GM12878 (cell line): ENCODE results near the gene ASIP. TPM values are rescaled to one million over a fixed set of nuclear protein-coding genes. Genes with fewer than 3 reads are reported as not detected.
"Not testable (repeated sequence)": the region's sequence is repeated elsewhere in the genome, so short reads cannot be mapped to it uniquely, and the experiment has no call there.

Experiments used
- ATAC-seq: fragments of 200-7000 bp; cut with Tn5 transposase; 3 replicates; pipeline ENCODE4 v1.9.1; 2020; ENCODE audit warnings: mild to moderate bottlenecking, moderate library complexity
- BruUV-seq: library from RNA; stranded (reverse); fragments of 400-500 nt; replicated peaks from 2 replicates; lab custom pipeline; 2021; lab: Mats Ljungman, UMichigan
- CTCF ChIA-PET: fragments of 300-600 bp; sonication (Branson Sonifier 250); formaldehyde crosslinking; extraction: SDS; loops from one replicate; lab custom pipeline; 2021; ENCODE audit warnings: inconsistent platforms; lab: Yijun Ruan, JAX
- POLR2A ChIA-PET: fragments of 350-600 bp; formaldehyde crosslinking; extraction: SDS; loops from one replicate; lab custom pipeline; 2021; ENCODE audit warnings: inconsistent platforms; lab: Charles Lee
- RAD21 ChIA-PET: fragments of 300-600 bp; sonication (Branson Sonifier 250); formaldehyde crosslinking; loops from one replicate; lab custom pipeline; 2023; ENCODE audit warnings: antibody characterized with exemption; ENCODE audit not compliant: unreplicated experiment; lab: Charles Lee
- SMC1A ChIA-PET: fragments of 300-600 bp; sonication (Branson Sonifier 250); formaldehyde crosslinking; loops from one replicate; lab custom pipeline; 2023; ENCODE audit not compliant: unreplicated experiment, uncharacterized antibody; lab: Charles Lee
- DNase-seq: peaks from one replicate; pipeline ENCODE4 v3.0.0-alpha.2; 2011; ENCODE audit warnings: low read depth, low spot score
- FAIRE-seq: peaks from 3 replicates; lab custom pipeline; 2011; peaks lifted over from hg19 to GRCh38; lab: Jason Lieb, UNC
- H2AFZ ChIP-seq: 2 replicates; pipeline ENCODE4 v1.6.0; 2011; ENCODE audit warnings: low read depth, low read length, control low read depth; ENCODE audit not compliant: control insufficient read depth
- H3K27ac ChIP-seq: 2 replicates; pipeline ENCODE4 v1.5.1; 2011; ENCODE audit warnings: control low read depth; ENCODE audit not compliant: control insufficient read depth, insufficient read depth
- H3K27me3 ChIP-seq, 2 experiments: replicated peaks in 1 of 2; 2 replicates each; pipeline versions ENCODE4 v1.6.0 to v1.6.1; 2011; ENCODE audit warnings: low read length in 1 of 2; ENCODE audit not compliant: control insufficient read depth in 2 of 2, insufficient read depth in 2 of 2
- H3K36me3 ChIP-seq, 2 experiments: 2 replicates each; pipeline ENCODE4 v1.5.1; 2011; ENCODE audit warnings: low read length in 1 of 2; ENCODE audit not compliant: control insufficient read depth in 2 of 2, insufficient read depth in 2 of 2
- H3K4me1 ChIP-seq: 2 replicates; pipeline ENCODE4 v1.6.1; 2011; ENCODE audit warnings: mild to moderate bottlenecking, low read length, moderate library complexity, mixed read lengths; ENCODE audit not compliant: control insufficient read depth, insufficient read depth
- H3K4me2 ChIP-seq: 2 replicates; pipeline ENCODE4 v1.6.0; 2011; ENCODE audit warnings: control low read depth; ENCODE audit not compliant: control insufficient read depth, insufficient read depth
- H3K4me3 ChIP-seq: fragments of 200-600 bp; sonication (generic); 2 replicates; pipeline ENCODE4 v1.5.1; 2016
- H3K79me2 ChIP-seq: 2 replicates; pipeline ENCODE4 v1.6.0; 2011; ENCODE audit warnings: low read length; ENCODE audit not compliant: control insufficient read depth, insufficient read depth
- H3K9ac ChIP-seq: 2 replicates; pipeline ENCODE4 v1.8.0; 2011; ENCODE audit warnings: low read length, control low read depth, mixed read lengths; ENCODE audit not compliant: control insufficient read depth, insufficient read depth
- H3K9me3 ChIP-seq: replicated peaks from 3 replicates; pipeline ENCODE4 v1.5.1; 2011; ENCODE audit warnings: mild to moderate bottlenecking, low read length; ENCODE audit not compliant: control insufficient read depth, insufficient read depth
- H4K20me1 ChIP-seq: 2 replicates; pipeline ENCODE4 v1.6.0; 2011; ENCODE audit not compliant: control insufficient read depth, insufficient read depth
- CBFB ChIP-seq: IDR thresholded peaks from 2 replicates; pipeline ENCODE4 v1.6.1; 2016; ENCODE audit warnings: antibody characterized with exemption, low read depth
- CREB1 ChIP-seq: IDR thresholded peaks from 2 replicates; pipeline ENCODE4 v1.6.1; 2012; ENCODE audit warnings: low read depth, mild to moderate bottlenecking, inconsistent platforms
- EP300 ChIP-seq, 2 experiments: fragments of 150-350 bp in 1 of 2; IDR thresholded peaks; 2 replicates each; pipeline ENCODE4 v1.6.1; 2011 to 2012; ENCODE audit warnings: low read depth in 2 of 2, low read length in 2 of 2, borderline replicate concordance in 1 of 2, improper control_type of control experiment in 1 of 2, inconsistent platforms in 1 of 2; ENCODE audit not compliant: control insufficient read depth in 1 of 2
- HDGF ChIP-seq: fragments of 450-650 bp; IDR thresholded peaks from 2 replicates; pipeline ENCODE4 v1.6.1; 2016; ENCODE audit warnings: antibody characterized with exemption
- JUND ChIP-seq: IDR thresholded peaks from 2 replicates; pipeline ENCODE4 v1.6.1; 2012; ENCODE audit warnings: low read depth, mild to moderate bottlenecking, low read length, improper control_type of control experiment, moderate library complexity
- MEF2B ChIP-seq: fragments of 450-650 bp; IDR thresholded peaks from 2 replicates; pipeline ENCODE4 v1.6.1; 2018; ENCODE audit warnings: mild to moderate bottlenecking, moderate library complexity; ENCODE audit not compliant: partially characterized antibody, poor library complexity, severe bottlenecking
- YY1 ChIP-seq: IDR thresholded peaks from 2 replicates; pipeline ENCODE4 v1.6.1; 2011; ENCODE audit warnings: low read depth, mild to moderate bottlenecking, low read length
- ZBED1 ChIP-seq: IDR thresholded peaks from 2 replicates; pipeline ENCODE4 v1.6.1; 2016; ENCODE audit warnings: borderline replicate concordance
- ZZZ3 ChIP-seq: IDR thresholded peaks from 2 replicates; pipeline ENCODE4 v1.6.1; 2011; ENCODE audit warnings: low read depth; ENCODE audit not compliant: control insufficient read depth, insufficient read length
- WGBS: methylation state at CpG from one replicate; pipeline ENCODE4 v1.1.6; 2016; ENCODE audit warnings: low lambda C conversion rate; ENCODE audit not compliant: insufficient replicate concordance, insufficient coverage; ENCODE audit errors: missing lambda C conversion rate; 5-methylcytosine and 5-hydroxymethylcytosine counted together
- in situ Hi-C: fragments of 300-500 bp; cut with MboI; formaldehyde crosslinking; loops from 9 replicates; pipeline ENCODE4 v1.14.3; 2018; ENCODE audit warnings: mixed read lengths
- intact Hi-C: fragments of 100-400 bp; cut with micrococcal nuclease; formaldehyde crosslinking; loops from one replicate; pipeline ENCODE4 v1.14.2; 2022; ENCODE audit not compliant: unreplicated experiment
- polyA plus RNA-seq, 11 experiments: library from polyadenylated mRNA; depleted of rRNA in 4 of 11; unstranded in 6 of 11; stranded (reverse) in 5 of 11; fragments of >200 nt; fragmentation: Nextera tagmentation in 4 of 11; fragmentation: Illumina TruSeq in 1 of 11; extraction: Ambion mirVana in 4 of 11; extraction: Trizol in 1 of 11; gene quantifications; 1 replicate in 1 of 11; 2 replicates in 10 of 11; pipeline versions ENCODE4 v1.2.1 to v1.2.3, GENCODE V29; 2011 to 2016; ENCODE audit warnings: inconsistent platforms in 2 of 11, missing spikeins in 2 of 11, low read depth in 1 of 11
- total RNA-seq, 4 experiments: library from RNA; depleted of rRNA in 3 of 4; stranded (reverse); fragments of >200 nt in 3 of 4; fragmentation: Illumina TruSeq in 1 of 4; extraction: Trizol in 1 of 4; gene quantifications; 2 replicates each; pipeline versions ENCODE4 v1.2.1 to v1.2.3, GENCODE V29; 2013 to 2021
- TF ChIP-seq, protein P1 (sequence below): fragments of 450-650 bp; IDR thresholded peaks from 2 replicates; pipeline ENCODE4 v1.6.1; 2017; ENCODE audit warnings: mild to moderate bottlenecking
- TF ChIP-seq, protein P2 (sequence below), 3 experiments: IDR thresholded peaks in 2 of 3; conservative IDR thresholded peaks in 1 of 3; 2 replicates each; pipeline ENCODE4 v1.5.1; 2011; ENCODE audit warnings: low read depth in 3 of 3, low read length in 3 of 3, mild to moderate bottlenecking in 3 of 3, control low read depth in 2 of 3, moderate library complexity in 2 of 3, inconsistent platforms in 1 of 3, mixed read lengths in 1 of 3; ENCODE audit not compliant: control insufficient read depth in 2 of 3, insufficient read depth in 1 of 3; ENCODE audit errors: extremely low read depth in 1 of 3

ASIP gene
- total and polyA plus RNA-seq, 10 of the 15 experiments (the other 5 are each of a cell fraction or from before 2014, with no cell fraction given) = 0.29 TPM; not detected in 9

DNA sequence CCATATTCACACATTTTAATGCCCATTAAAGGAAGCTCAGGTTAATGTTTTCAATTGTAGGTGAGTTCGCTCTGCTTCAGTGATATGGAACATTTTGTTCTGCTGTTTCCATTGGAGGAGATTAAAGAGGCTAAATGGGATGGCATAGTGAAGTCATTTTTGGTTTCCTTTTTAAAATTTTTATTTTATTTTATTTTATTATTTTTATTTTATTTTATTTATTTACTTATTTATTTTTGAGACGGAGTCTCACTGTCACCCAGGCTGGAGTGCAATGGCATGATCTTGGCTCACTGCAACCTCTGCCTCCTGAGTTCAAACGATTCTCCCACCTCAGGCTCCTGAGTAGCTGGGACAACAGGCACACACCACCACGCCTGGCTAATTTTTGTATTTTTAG is 792 bp downstream of the ASIP start:
- POLR2A ChIA-PET, H3K4me3 ChIP-seq, H3K36me3 ChIP-seq, H2AFZ ChIP-seq, intact Hi-C loops, RAD21 ChIA-PET, H4K20me1 ChIP-seq, H3K79me2 ChIP-seq, BruUV-seq, H3K27ac ChIP-seq, FAIRE-seq, ATAC-seq, H3K4me1 ChIP-seq, H3K4me2 ChIP-seq, H3K9me3 ChIP-seq, DNase-seq, H3K27me3 ChIP-seq, H3K9ac ChIP-seq, in situ Hi-C loops: not testable (repeated sequence)
- ChIA-PET CTCF (interaction anchor here (1.0 kb wide), 1 partner anchor 15 kb away, joined by 4 read pairs; no protein-coding TSS in a partner anchor), SMC1A (interaction anchor here (1.6 kb wide), 1 partner anchor 465 kb away, joined by 3 read pairs; no protein-coding TSS in a partner anchor)
- 36% methylated on average over 4 of the region's 4 CpGs for WGBS

DNA sequence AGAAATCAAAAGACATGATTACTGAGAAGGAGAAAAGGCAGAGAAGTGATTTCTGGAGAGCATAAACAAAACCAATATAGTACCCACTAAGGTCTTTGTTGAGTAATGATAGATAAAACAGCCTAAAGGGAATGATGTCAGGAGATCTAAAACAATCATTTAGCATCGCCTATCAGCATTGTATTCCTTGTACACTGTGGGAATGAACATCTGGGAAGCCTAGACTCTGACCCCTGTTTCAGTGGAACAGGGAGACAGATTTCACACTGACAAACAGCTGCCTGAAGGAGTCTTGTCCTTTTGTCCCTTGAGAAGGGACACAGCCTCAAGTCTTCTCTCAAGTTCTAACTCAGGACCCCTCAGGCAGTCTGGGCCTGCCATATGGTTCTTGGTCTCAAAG is 1.7 kb downstream of the ASIP start:
- no peaks in the 10 kb centered on the region for H3K36me3 ChIP-seq
- no TSS peak for BruUV-seq
- TF ChIP-seq JUND (no peak), MEF2B (no peak), CBFB (no peak), EP300 (IDR thresholded peaks at IDR 0.05; ENCODE audit: borderline replicate concordance in 1 of 2, control insufficient read depth in 1 of 2, low read depth in 2 of 2, low read length in 2 of 2) (no peak), CREB1 (no peak), HDGF (no peak), ZBED1 (no peak), YY1 (no peak), ZZZ3 (no peak)
- TF ChIP-seq, protein P1, sequence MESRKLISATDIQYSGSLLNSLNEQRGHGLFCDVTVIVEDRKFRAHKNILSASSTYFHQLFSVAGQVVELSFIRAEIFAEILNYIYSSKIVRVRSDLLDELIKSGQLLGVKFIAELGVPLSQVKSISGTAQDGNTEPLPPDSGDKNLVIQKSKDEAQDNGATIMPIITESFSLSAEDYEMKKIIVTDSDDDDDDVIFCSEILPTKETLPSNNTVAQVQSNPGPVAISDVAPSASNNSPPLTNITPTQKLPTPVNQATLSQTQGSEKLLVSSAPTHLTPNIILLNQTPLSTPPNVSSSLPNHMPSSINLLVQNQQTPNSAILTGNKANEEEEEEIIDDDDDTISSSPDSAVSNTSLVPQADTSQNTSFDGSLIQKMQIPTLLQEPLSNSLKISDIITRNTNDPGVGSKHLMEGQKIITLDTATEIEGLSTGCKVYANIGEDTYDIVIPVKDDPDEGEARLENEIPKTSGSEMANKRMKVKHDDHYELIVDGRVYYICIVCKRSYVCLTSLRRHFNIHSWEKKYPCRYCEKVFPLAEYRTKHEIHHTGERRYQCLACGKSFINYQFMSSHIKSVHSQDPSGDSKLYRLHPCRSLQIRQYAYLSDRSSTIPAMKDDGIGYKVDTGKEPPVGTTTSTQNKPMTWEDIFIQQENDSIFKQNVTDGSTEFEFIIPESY = no peak
- TF ChIP-seq, protein P2, sequence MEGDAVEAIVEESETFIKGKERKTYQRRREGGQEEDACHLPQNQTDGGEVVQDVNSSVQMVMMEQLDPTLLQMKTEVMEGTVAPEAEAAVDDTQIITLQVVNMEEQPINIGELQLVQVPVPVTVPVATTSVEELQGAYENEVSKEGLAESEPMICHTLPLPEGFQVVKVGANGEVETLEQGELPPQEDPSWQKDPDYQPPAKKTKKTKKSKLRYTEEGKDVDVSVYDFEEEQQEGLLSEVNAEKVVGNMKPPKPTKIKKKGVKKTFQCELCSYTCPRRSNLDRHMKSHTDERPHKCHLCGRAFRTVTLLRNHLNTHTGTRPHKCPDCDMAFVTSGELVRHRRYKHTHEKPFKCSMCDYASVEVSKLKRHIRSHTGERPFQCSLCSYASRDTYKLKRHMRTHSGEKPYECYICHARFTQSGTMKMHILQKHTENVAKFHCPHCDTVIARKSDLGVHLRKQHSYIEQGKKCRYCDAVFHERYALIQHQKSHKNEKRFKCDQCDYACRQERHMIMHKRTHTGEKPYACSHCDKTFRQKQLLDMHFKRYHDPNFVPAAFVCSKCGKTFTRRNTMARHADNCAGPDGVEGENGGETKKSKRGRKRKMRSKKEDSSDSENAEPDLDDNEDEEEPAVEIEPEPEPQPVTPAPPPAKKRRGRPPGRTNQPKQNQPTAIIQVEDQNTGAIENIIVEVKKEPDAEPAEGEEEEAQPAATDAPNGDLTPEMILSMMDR (IDR thresholded peaks at IDR 0.05 in 2 of 3, conservative IDR thresholded peaks at IDR 0.05 in 1 of 3; ENCODE audit: control insufficient read depth in 2 of 3, extremely low read depth in 1 of 3, insufficient read depth in 1 of 3, low read depth in 3 of 3, low read length in 3 of 3) = no peak
- TF ChIP-seq, all 136 proteins: peak for 0
- no peak overlapping the region for H3K4me3 ChIP-seq
- no peaks in the 10 kb centered on the region; the same call in 2 of the 3 replicates for H3K9me3 ChIP-seq
- in situ Hi-C loops (no loop called here), intact Hi-C loops (no loop called here)
- no peak for FAIRE-seq
- ChIA-PET POLR2A (interaction anchor here (0.6 kb wide), 1 partner anchor 350 kb away, joined by 5 read pairs; no protein-coding TSS in a partner anchor), SMC1A (no interaction called here), CTCF (no interaction called here), RAD21 (no interaction called here)
- H3K79me2 ChIP-seq = no peaks in the 10 kb centered on the region
- no peak for ATAC-seq
- no peaks in the 10 kb centered on the region; a peak in 1 of 4 replicates for H3K27me3 ChIP-seq
- H2AFZ ChIP-seq = no peak overlapping the region
- no peak overlapping the region for H3K9ac ChIP-seq
- H3K4me2 ChIP-seq = no peak overlapping the region
- no peaks in the 10 kb centered on the region; the same call in 1 of the 2 replicates for H3K4me1 ChIP-seq
- no peaks in the 10 kb centered on the region for H4K20me1 ChIP-seq
- no peak for DNase-seq
- H3K27ac ChIP-seq = no peak overlapping the region
- 56% methylated on average over 1 of the region's 1 CpG for WGBS
